ENCODE measurements around the gene PPP1R1A.

Gene PPP1R1A

GRCh38 chr12:54569995-54570528 lies 18.4 kb downstream of the PPP1R1A start:
- DNase-seq: no peak

DNA sequence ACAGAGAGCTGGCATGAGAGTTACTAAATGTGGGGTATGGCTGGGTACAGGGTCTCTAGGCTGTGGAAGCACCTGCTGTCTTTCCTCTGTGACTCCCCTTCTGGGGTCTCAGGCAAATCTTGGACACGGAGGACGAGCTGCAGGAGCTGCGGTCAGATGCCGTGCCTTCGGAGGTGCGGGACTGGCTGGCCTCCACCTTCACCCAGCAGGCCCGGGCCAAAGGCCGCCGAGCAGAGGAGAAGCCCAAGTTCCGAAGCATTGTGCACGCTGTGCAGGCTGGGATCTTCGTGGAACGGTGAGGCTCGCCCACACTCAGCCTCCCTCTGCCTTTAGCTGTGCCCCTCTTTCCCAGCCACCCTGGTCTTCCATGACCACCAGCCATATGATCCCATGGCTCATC lies 19.4 kb downstream of the PPP1R1A start:
- DNase-seq: no peak

DNA sequence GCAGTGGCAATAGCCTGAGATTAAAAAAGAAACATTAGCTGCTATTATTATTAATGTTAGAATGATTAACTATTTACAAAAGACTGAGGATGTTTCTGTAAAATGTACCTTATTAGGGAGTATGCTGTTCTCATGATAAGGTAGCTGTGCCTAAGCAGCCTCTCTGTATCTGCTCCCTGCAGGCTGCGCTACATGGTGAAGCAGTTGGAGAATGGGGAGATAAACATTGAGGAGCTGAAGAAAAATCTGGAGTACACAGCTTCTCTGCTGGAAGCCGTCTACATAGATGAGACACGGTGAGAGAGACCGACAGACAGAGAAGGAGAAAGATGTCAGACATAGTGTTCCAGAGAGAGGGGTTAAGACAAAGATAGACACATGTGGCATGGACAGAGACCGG lies 21.7 kb downstream of the PPP1R1A start:
- no peak for DNase-seq

DNA sequence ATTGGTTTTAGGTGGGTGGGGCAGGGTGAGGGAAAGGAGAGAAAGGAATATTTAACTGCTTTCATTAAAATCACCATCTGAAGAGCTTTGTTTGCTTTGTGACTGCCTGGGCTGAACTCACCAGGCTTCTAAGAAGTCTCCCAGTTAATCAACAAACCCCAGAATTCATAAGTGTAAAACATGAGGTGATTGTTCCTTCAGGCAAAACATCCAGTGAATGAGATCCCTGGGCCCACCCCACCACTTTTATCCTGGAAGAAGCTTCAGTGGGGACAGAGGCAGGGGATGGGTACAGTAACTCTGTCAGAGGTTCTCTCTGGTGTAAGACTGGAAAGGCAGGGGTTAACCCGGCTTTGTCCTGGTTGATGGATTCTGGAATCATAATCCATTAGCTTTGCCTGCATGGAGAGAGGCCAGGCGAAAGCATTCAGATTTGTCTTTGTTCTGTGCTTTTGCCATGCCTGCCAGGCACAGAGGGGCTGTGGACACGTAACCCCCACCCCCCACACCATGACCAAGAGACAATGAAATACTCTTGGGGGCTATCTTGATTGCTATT lies 22.4 kb downstream of the PPP1R1A start:
- DNase-seq: no peak

DNA sequence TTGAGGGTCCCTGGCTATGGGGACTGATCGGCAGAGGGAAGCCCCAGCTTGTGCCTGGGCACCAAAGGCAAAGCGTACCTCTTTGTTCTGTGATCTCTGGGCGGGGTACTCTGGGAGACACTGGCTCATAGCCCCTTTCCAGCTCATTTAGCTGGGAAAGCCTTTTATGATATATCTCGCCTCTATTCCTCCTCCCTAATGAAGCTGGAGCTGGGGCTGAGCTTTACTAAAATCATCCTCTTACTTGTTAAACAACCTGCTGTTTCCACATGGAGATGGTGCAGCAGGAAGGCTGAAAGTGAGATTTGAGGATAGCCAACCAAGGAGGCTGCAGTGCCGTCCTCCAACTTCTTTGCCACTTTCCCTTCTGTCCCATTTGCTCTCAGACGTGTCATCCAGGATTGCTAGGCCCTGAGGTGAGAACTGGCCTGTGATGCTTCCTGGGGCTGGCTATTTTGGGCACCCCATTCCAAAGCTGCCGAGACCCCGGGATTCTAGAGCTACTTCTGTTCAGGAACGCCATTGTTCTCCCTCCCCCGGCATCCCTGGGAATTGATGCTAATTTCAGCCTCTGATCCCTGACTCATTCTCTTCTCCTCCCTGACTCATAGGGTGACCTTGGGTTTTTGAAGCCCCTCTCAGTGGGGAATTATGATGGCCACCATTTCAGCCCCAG lies 23.0 kb downstream of the PPP1R1A start:
- no peak for DNase-seq

- no peak for DNase-seq
Measured at GRCh38 chr12:54564768-54565167, 23.7 kb downstream of the PPP1R1A start.

GRCh38 chr12:54563787-54564186 lies 24.7 kb downstream of the PPP1R1A start:
- no peak for DNase-seq

GRCh38 chr12:54562750-54563356 lies 25.6 kb downstream of the PPP1R1A start:
- DNase-seq: no peak

GRCh38 chr12:54561164-54561563 lies 27.3 kb downstream of the PPP1R1A start:
- DNase-seq: no peak

DNA sequence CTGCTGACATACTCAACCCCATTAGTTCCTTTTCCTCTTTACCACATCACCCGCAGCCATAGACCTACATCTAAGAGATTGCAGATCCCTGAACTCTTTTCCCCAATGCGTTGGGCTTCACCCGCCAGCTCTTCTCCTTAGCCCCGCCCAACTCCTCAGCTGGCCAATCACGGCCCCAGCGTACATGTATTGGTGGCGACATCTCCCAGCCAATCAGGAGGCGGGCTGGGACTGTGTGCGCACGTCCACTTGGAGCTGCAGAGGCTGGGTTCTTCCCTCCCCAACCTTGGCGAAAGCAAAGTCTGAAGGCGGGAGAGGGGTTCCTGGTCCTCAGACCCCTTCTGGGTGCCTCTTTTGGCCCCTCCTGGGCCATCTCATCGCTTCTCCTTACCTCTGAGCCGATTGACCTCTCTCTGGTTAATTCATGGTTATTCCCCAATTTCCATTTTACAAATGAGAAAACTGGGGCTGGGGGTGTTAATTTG lies 28.0 kb downstream of the PPP1R1A start:
- peak; percentile 79 to 92 for DNase-seq

DNA sequence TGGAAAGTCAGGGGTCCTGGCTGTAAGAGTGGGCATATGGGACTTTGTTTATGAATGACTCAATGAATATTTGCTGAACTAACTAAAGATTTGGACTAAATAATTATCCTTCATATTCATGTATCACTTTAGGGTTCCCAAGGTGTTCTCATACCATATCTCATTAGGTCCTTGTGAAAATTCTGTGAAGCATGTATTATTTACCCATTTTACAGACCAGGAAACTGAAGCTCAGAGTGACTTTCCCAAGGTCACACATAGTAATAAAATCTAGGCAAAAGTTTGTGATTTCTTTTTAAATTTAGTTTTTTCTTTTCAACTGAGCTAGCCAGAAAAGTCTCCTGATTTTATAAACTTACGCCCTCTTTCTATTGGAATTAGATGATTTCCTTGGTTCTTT lies 29.7 kb downstream of the PPP1R1A start:
- no peak for DNase-seq

DNA sequence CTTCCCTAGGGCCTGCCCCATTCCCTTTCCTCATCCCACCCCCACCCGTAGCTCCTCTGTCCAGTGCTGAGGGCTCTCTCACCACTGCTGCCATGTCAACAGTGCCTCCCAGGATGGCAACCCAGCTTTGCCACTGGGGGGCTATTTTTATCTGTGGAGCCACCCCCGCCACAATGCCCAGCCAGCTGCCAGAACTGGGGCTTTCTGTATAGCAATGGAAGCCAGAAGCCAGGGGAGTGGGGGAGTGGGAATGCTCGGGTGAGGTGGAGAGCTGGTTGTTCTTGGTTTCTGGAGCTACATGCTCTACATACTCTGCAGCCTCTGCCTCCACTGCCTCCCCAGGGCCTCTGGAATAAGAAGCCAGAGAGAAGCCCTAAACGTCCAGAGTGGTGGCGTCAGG lies 30.1 kb downstream of the PPP1R1A start:
- no peak for DNase-seq

GRCh38 chr12:54555670-54556257 lies 32.7 kb downstream of the PPP1R1A start:
- no peak for DNase-seq

- DNase-seq: no peak
Measured at GRCh38 chr12:54549774-54550451, 38.5 kb downstream of the PPP1R1A start.

GRCh38 chr12:54546511-54546910 lies 41.9 kb downstream of the PPP1R1A start:
- DNase-seq: peak in 1 of 2 experiments; percentile 20

GRCh38 chr12:54544743-54545142 lies 43.7 kb downstream of the PPP1R1A start:
- no peak for DNase-seq

DNA sequence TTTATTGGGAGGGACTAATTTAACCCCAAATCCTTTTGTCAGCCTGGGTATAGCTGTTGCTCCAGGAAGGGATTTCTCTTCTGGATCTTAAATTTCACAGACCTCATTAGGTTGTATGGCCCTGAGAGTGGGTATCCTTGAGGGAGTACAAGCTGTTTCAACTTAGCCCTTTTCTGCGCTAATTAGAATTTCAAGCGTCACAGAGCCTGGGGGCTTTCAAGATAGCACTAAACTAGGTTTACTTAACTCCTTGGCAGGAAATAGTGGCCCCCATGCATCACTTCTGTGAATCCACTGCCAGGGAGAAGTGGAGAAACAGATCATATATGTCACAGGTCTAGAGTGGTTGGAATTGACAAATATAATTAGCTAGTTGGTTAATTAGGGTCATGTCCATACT lies 44.9 kb downstream of the PPP1R1A start:
- no peak for DNase-seq

DNA sequence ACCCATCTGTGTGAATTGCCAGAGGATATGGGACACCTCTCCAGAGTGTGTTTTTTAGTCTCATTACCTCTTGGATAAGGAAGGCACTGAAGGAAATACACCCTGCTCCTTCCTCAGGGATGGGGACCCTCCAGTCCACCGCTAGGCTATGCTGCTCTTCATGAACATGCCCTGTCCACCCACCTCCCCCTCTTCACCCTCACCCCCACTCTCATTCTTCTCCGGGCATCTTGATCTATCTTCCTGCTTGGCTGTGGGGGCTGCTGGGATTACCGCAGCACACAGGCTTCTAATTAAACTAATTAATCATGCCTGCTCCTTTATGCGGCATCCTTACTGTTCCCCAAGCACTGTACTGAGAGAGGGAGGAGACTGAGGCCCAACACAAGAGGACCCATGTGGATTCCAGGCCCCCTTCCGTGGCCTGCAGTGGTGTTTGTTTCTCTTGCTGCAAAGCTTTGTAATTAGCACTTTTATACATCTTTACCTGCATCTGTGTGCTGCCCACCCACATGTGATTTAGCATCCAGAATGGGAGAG lies 46.6 kb downstream of the PPP1R1A start:
- DNase-seq: no peak

DNA sequence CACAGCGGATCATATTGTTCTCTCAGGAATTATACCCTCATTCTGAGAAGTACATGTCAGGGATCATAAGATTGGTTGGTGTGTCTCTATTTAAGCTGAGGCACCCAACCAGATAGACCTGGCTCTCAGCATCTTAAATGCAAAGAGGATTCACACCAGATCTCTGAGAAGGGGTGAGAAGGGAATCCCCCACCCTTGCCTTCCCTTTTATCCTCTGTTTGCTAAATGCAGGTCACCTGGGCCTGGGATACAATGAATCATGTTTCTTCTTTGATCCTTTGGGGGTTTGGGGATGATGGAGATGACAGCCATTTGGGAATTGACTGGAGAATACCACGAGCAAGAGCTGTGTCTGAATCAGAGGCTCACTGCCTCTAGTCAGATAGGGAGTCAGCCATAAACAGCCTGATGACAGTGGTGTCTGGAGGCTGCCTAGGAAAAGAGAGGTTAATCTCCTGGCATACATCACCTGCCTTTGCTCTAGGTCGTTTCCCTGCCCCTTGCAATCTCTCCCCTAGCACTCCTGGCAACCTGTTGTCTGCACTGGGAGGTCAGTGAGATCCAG lies 50.2 kb downstream of the PPP1R1A start:
- DNase-seq: no peak

DNA sequence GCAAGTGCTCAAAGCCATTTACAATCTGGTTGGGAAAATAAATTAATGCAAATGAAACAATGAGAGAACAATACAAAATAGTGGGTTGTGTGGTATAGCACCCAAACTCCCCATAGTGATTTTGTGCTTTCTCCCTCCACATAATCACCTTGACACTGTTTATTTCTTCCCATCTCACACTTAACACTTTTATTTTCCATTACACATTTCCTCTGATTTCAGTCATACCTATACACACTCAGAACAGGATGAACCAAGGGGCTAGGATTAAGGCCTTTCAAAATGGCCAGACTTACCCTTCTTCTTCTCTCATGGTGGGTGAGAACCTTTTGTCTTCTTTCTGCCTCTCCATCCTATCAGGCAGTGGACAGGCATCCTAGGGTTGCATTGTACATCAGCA lies 53.0 kb downstream of the PPP1R1A start:
- DNase-seq: no peak

DNA sequence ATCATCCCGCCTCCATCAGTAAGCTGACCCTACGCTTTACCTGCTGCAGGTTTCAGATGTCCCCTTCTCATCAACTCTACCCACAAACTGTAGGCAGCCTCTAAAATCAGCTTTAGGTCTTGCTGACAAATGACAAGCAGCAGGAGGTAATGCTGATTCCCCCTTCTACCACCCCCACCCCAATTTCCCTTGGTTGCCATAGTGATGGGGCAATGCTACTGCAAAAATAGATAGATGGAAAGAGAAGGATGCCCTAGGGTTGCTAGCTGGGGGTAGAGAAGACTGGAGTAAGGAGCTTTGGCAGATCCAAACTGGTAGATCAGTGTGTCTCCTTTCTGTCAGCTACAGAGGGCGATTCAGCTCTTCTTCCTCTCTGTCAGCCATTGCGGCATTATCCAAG lies 58.9 kb downstream of the PPP1R1A start:
- no peak for DNase-seq

Measured in NCI-H187 (cell line).